GM19035 (cell line): ENCODE data around the gene GUCD1.
"Not testable (repeated sequence)": the region's sequence is repeated elsewhere in the genome, so short reads cannot be mapped to it uniquely, and the experiment has no call there.

ENCODE experiments used
- ATAC-seq: cut with Tn5 transposase; IDR thresholded peaks from one replicate; pipeline ENCODE4 v1.9.1; 2021; ENCODE audit not compliant: unreplicated experiment

The GUCD1 gene

GRCh38 chr22:24532075-24532474 lies 22.9 kb downstream of the GUCD1 start:
- ATAC-seq: no peak

- ATAC-seq: not testable (repeated sequence)
Measured at GRCh38 chr22:24530968-24531367, 24.0 kb downstream of the GUCD1 start.

GRCh38 chr22:24529898-24530297 lies 25.0 kb downstream of the GUCD1 start:
- ATAC-seq: no peak

- ATAC-seq: no peak
Measured at GRCh38 chr22:24526191-24526590, 28.7 kb downstream of the GUCD1 start.

- no peak for ATAC-seq
Measured at GRCh38 chr22:24525416-24526037, 29.4 kb downstream of the GUCD1 start.

GRCh38 chr22:24523873-24524272 lies 31.1 kb downstream of the GUCD1 start:
- ATAC-seq: no peak

- no peak for ATAC-seq
Measured at GRCh38 chr22:24521791-24522245, 33.1 kb downstream of the GUCD1 start.

GRCh38 chr22:24519496-24519895 lies 35.4 kb downstream of the GUCD1 start:
- ATAC-seq: no peak

- no peak for ATAC-seq
Measured at GRCh38 chr22:24518771-24519485, 36.0 kb downstream of the GUCD1 start.

- no peak for ATAC-seq
Measured at GRCh38 chr22:24518228-24518627, 36.7 kb downstream of the GUCD1 start.

GRCh38 chr22:24517446-24517845 lies 37.5 kb downstream of the GUCD1 start:
- no peak for ATAC-seq

- no peak for ATAC-seq
Measured at GRCh38 chr22:24516301-24516737, 38.6 kb downstream of the GUCD1 start.

GRCh38 chr22:24515027-24515338 lies 40.0 kb downstream of the GUCD1 start:
- no peak for ATAC-seq

GRCh38 chr22:24514241-24515026 lies 40.5 kb downstream of the GUCD1 start:
- ATAC-seq: no peak

- no peak for ATAC-seq
Measured at GRCh38 chr22:24513378-24514240, 41.3 kb downstream of the GUCD1 start.

GRCh38 chr22:24512043-24512442 lies 42.9 kb downstream of the GUCD1 start:
- ATAC-seq: no peak

- ATAC-seq: no peak
Measured at GRCh38 chr22:24510637-24511625, 44.0 kb downstream of the GUCD1 start.

GRCh38 chr22:24507716-24508115 lies 47.2 kb downstream of the GUCD1 start:
- ATAC-seq: no peak

GRCh38 chr22:24506802-24507438 lies 48.0 kb downstream of the GUCD1 start:
- ATAC-seq: no peak
